ENCODE measurements around the gene FAM131A. TPM values are rescaled to one million over a fixed set of nuclear protein-coding genes. Genes with fewer than 3 reads are reported as not detected.

The FAM131A gene
- total and polyA plus RNA-seq, 9 of the 15 experiments (the other 6 are each of a cell fraction or from before 2014, with no cell fraction given): 0.48 to 11.1 (median 4.3) TPM

- TF ChIP-seq, protein P1, sequence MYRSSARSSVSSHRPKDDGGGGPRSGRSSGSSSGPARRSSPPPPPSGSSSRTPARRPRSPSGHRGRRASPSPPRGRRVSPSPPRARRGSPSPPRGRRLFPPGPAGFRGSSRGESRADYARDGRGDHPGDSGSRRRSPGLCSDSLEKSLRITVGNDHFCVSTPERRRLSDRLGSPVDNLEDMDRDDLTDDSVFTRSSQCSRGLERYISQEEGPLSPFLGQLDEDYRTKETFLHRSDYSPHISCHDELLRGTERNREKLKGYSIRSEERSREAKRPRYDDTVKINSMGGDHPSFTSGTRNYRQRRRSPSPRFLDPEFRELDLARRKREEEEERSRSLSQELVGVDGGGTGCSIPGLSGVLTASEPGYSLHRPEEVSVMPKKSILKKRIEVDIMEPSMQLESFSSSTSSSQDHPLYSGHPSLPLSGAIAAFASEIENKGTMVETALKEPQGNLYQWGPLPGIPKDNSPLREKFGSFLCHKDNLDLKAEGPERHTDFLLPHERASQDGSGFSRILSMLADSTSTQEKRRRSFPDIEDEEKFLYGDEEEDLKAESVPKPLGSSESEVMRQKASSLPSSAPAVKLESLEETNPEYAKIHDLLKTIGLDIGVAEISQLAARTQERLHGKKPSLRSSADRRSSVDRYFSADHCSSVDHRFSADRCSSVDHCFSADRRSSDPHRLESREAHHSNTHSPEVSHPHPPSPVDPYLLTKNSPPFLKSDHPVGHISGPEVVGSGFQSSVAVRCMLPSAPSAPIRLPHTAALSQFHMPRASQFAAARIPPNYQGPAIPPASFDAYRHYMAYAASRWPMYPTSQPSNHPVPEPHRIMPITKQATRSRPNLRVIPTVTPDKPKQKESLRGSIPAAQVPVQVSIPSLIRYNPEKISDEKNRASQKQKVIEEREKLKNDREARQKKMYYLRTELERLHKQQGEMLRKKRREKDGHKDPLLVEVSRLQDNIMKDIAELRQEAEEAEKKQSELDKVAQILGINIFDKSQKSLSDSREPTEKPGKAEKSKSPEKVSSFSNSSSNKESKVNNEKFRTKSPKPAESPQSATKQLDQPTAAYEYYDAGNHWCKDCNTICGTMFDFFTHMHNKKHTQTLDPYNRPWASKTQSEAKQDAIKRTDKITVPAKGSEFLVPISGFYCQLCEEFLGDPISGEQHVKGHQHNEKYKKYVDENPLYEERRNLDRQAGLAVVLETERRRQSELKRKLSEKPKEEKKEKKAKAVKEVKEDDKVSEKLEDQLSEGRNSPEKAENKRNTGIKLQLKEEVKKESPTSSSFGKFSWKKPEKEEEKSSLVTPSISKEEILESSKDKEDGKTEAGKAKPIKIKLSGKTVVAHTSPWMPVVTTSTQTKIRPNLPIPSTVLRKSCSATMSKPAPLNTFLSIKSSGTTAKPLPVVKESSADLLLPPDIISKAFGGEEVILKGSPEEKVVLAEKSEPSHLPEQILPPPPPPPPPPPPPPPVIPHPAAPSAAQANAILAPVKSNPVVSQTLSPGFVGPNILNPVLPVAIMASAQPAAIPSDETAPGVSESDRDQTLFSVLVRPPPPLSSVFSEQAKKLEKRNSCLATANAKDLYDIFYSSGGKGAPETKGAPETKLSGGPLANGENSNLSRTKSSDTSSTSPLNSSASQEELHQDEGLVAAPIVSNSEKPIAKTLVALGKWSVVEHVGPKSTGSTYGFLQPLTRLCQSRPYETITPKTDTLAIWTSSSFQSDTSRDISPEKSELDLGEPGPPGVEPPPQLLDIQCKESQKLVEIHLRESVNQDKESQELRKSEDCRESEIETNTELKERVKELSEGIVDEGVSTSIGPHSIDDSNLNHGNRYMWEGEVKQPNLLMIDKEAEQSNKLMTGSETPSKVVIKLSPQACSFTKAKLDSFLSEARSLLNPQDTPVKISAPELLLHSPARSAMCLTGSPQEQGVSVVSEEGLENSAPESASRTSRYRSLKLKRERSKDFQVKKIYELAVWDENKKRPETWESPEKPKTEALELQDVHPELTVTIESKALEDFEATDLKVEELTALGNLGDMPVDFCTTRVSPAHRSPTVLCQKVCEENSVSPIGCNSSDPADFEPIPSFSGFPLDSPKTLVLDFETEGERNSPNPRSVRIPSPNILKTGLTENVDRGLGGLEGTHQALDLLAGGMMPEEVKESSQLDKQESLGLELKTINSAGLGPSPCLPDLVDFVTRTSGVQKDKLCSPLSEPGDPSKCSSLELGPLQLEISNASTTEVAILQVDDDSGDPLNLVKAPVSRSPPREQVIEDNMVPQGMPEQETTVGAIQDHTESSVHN (IDR thresholded peaks at IDR 0.05; ENCODE audit: borderline replicate concordance in 1 of 2, low read depth in 1 of 2): no peak
- no peak for TF ChIP-seq ZNF232 (CRISPR knock-in tag; IDR thresholded peaks at IDR 0.05)
- TF ChIP-seq, protein P2, sequence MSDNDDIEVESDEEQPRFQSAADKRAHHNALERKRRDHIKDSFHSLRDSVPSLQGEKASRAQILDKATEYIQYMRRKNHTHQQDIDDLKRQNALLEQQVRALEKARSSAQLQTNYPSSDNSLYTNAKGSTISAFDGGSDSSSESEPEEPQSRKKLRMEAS (CRISPR knock-in tag; IDR thresholded peaks at IDR 0.05): no peak
- TF ChIP-seq PYGO2 (tag; IDR thresholded peaks at IDR 0.05): no peak
- TF ChIP-seq DPF2 (IDR thresholded peaks at IDR 0.05): peak; percentile 85; the same call in 1 of the 2 replicates
- no peak for TF ChIP-seq SMARCB1 (IDR thresholded peaks at IDR 0.05; ENCODE audit: insufficient read length, low read depth)
- TF ChIP-seq ATF1 (CRISPR knock-in tag; IDR thresholded peaks at IDR 0.05): no peak
- TF ChIP-seq ATF1 (tag; IDR thresholded peaks at IDR 0.05): no peak
- TF ChIP-seq ZNF408 (CRISPR knock-in tag; IDR thresholded peaks at IDR 0.05; ENCODE audit: low read depth): no peak
- TF ChIP-seq TBL1XR1 (IDR thresholded peaks at IDR 0.05; ENCODE audit: low read length in 2 of 2): no peak
- no peak for TF ChIP-seq ETV6 (IDR thresholded peaks at IDR 0.05; ENCODE audit: borderline replicate concordance in 1 of 2, low read depth in 2 of 2, low read length in 1 of 2)
- no peak for TF ChIP-seq ETV6 (CRISPR knock-in tag; IDR thresholded peaks at IDR 0.05; ENCODE audit: borderline replicate concordance)
- peak in 1 of 2 experiments; percentile 42; a peak in 1 of 4 replicates for TF ChIP-seq RCOR1 (IDR thresholded peaks at IDR 0.05; ENCODE audit: borderline replicate concordance in 1 of 2, low read depth in 2 of 2, low read length in 2 of 2)
- no peak for TF ChIP-seq BMI1 (IDR thresholded peaks at IDR 0.05; ENCODE audit: low read length)
- no peak for TF ChIP-seq RFX5 (IDR thresholded peaks at IDR 0.05; ENCODE audit: low read depth, low read length)
- TF ChIP-seq GTF3C2 (IDR thresholded peaks at IDR 0.05; ENCODE audit: borderline replicate concordance, extremely low read depth, insufficient read length): no peak
- TF ChIP-seq POLR2A (conservative IDR thresholded peaks at IDR 0.05): no peak; the same call in 1 of the 2 replicates
Measured at GRCh38 chr3:184347321-184348056, 10.1 kb downstream of the FAM131A start (continued).
